Endodermal cell (in vitro differentiated cells): ENCODE measurements around the gene KRT33A. TPM values are rescaled to one million over a fixed set of nuclear protein-coding genes. Genes with fewer than 3 reads are reported as not detected.

ENCODE experiments used
- DNase-seq: peaks from one replicate; pipeline ENCODE4 v3.0.0-alpha.2; 2017
- H3K27ac ChIP-seq: 2 replicates; pipeline ENCODE4 v1.5.1; 2013; ENCODE audit warnings: mild to moderate bottlenecking, low read depth, low read length, moderate library complexity
- H3K27me3 ChIP-seq: 2 replicates; pipeline ENCODE4 v1.6.1; 2013; ENCODE audit warnings: mild to moderate bottlenecking, low read length, moderate library complexity; ENCODE audit not compliant: insufficient read depth, control insufficient read depth, poor library complexity, severe bottlenecking
- H3K36me3 ChIP-seq: 2 replicates; pipeline ENCODE4 v1.7.0; 2013; ENCODE audit warnings: mild to moderate bottlenecking, low read length, moderate library complexity; ENCODE audit not compliant: control insufficient read depth, insufficient read depth
- H3K4me1 ChIP-seq: one replicate; pipeline ENCODE4 v1.7.0; 2013; ENCODE audit warnings: low read length; ENCODE audit not compliant: control insufficient read depth, insufficient read depth
- H3K4me3 ChIP-seq: 2 replicates; pipeline ENCODE4 v1.5.1; 2013; ENCODE audit warnings: mild to moderate bottlenecking, low read length, moderate library complexity
- H3K9ac ChIP-seq: 2 replicates; pipeline ENCODE4 v1.6.1; 2013; ENCODE audit warnings: mild to moderate bottlenecking, low read length, moderate library complexity; ENCODE audit not compliant: poor library complexity, severe bottlenecking; ENCODE audit errors: extremely low read depth
- H3K9me3 ChIP-seq: 2 replicates; pipeline ENCODE4 v1.6.1; 2013; ENCODE audit warnings: mild to moderate bottlenecking, low read length, moderate library complexity; ENCODE audit not compliant: control insufficient read depth
- H3K27ac Mint-ChIP-seq: 2 replicates; pipeline ENCODE4 v1.8.0; 2020; ENCODE audit warnings: mixed read lengths
- H3K27me3 Mint-ChIP-seq: 2 replicates; pipeline ENCODE4 v1.8.0; 2021; ENCODE audit warnings: mild to moderate bottlenecking, mixed read lengths; ENCODE audit not compliant: insufficient read depth
- H3K36me3 Mint-ChIP-seq: 2 replicates; pipeline ENCODE4 v1.8.0; 2020; ENCODE audit warnings: low read depth, mixed read lengths
- H3K4me1 Mint-ChIP-seq: 2 replicates; pipeline ENCODE4 v1.8.0; 2020; ENCODE audit warnings: mixed read lengths
- H3K4me3 Mint-ChIP-seq: 2 replicates; pipeline ENCODE4 v1.8.0; 2020; ENCODE audit warnings: mild to moderate bottlenecking, moderate library complexity, mixed read lengths
- H3K9me3 Mint-ChIP-seq: 2 replicates; pipeline ENCODE4 v1.8.0; 2020; ENCODE audit warnings: mild to moderate bottlenecking, mixed read lengths
- CTCF ChIP-seq: fragments of 200-600 bp; sonication (generic); conservative IDR thresholded peaks from 2 replicates; pipeline ENCODE4 v1.5.0; 2021; ENCODE audit warnings: antibody characterized with exemption, mild to moderate bottlenecking
- WGBS, 2 experiments: methylation state at CpG; one replicate each; pipeline versions ENCODE4 v1.1.5 to v1.1.7; 2013; ENCODE audit warnings: missing lambda C conversion rate in 2 of 2, mixed read lengths in 1 of 2; ENCODE audit not compliant: insufficient coverage in 1 of 2, insufficient read length in 1 of 2; 5-methylcytosine and 5-hydroxymethylcytosine counted together
- total RNA-seq, 2 donors: library from RNA; stranded (reverse); fragmentation: NEBNext Ultra II Directional in 1 of 2; extraction: Animal tissue kit (Norgen Biotek cat#: 25700) in 1 of 2; gene quantifications; 2 replicates in 1 of 2; 3 replicates in 1 of 2; pipeline ENCODE4 v1.2.1, GENCODE V29; 2021

KRT33A gene
- total RNA-seq, 2 donors from 2014 or later = not detected

- no peak for TF ChIP-seq CTCF
Measured at GRCh38 chr17:41345992-41346391, 4.6 kb downstream of the KRT33A start.

GRCh38 chr17:41343029-41343428 is 7.6 kb downstream of the KRT33A start:
- Mint-ChIP-seq H3K36me3 (no peaks in the 10 kb centered on the region), H3K4me1 (no peaks in the 10 kb centered on the region), H3K4me3 (no peak overlapping the region), H3K9me3 (peaks cover 38% of the 10 kb centered on the region), H3K27ac (no peak overlapping the region), H3K27me3 (peaks cover 14% of the 10 kb centered on the region)
- no peak for DNase-seq
- no peak overlapping the region for H3K9ac ChIP-seq
- WGBS, 2 experiments = 87 to 90% methylated on average over 3 of the region's 3 CpGs
- no peak overlapping the region for H3K4me3 ChIP-seq
- no peaks in the 10 kb centered on the region for H3K36me3 ChIP-seq
- no peaks in the 10 kb centered on the region for H3K27me3 ChIP-seq
- TF ChIP-seq CTCF = no peak
- no peaks in the 10 kb centered on the region for H3K4me1 ChIP-seq
- H3K9me3 ChIP-seq = peaks cover 27% of the 10 kb centered on the region
- no peak overlapping the region for H3K27ac ChIP-seq

More at GRCh38 chr17:41345992-41346391, 4.6 kb downstream of the KRT33A start:
- no peaks in the 10 kb centered on the region for H3K36me3 Mint-ChIP-seq
- Histone ChIP-seq H3K27ac (no peak overlapping the region), H3K9me3 (peaks cover 25% of the 10 kb centered on the region), H3K4me3 (no peak overlapping the region), H3K9ac (no peak overlapping the region), H3K4me1 (no peaks in the 10 kb centered on the region), H3K27me3 (no peaks in the 10 kb centered on the region), H3K36me3 (no peaks in the 10 kb centered on the region)
- no peak for DNase-seq
- no peak overlapping the region for H3K4me3 Mint-ChIP-seq
- 86 to 97% methylated on average over 3 of the region's 3 CpGs for WGBS, 2 experiments
- H3K27me3 Mint-ChIP-seq = peaks cover 14% of the 10 kb centered on the region
- peaks cover 33% of the 10 kb centered on the region for H3K9me3 Mint-ChIP-seq
- H3K4me1 Mint-ChIP-seq = no peaks in the 10 kb centered on the region
- H3K27ac Mint-ChIP-seq = no peak overlapping the region

- peaks cover 47% of the 10 kb centered on the region for H3K9me3 Mint-ChIP-seq
- peaks cover 17% of the 10 kb centered on the region for H3K27me3 Mint-ChIP-seq
- TF ChIP-seq CTCF = no peak
- no peak overlapping the region for H3K27ac Mint-ChIP-seq
- 83 to 90% methylated on average over 5 to 7 of the region's 7 CpGs for WGBS, 2 experiments
- H3K4me3 Mint-ChIP-seq = no peak overlapping the region
- Histone ChIP-seq H3K9ac (no peak overlapping the region), H3K36me3 (no peaks in the 10 kb centered on the region), H3K27ac (no peak overlapping the region), H3K27me3 (no peaks in the 10 kb centered on the region), H3K4me1 (no peaks in the 10 kb centered on the region), H3K9me3 (peaks cover 27% of the 10 kb centered on the region), H3K4me3 (no peak overlapping the region)
- no peaks in the 10 kb centered on the region for H3K36me3 Mint-ChIP-seq
- no peaks in the 10 kb centered on the region for H3K4me1 Mint-ChIP-seq
- DNase-seq = no peak
Measured at GRCh38 chr17:41340934-41341861, 9.4 kb downstream of the KRT33A start.
